LNCaP clone FGC (cell line): ENCODE results near the gene MARS2.

Experiments used
- DNase-seq: peaks from one replicate; pipeline ENCODE4 v3.0.0-alpha.2; 2011; ENCODE audit warnings: low read depth
- H3K4me3 ChIP-seq: 2 replicates; pipeline ENCODE4 v1.5.1; 2011; ENCODE audit warnings: mild to moderate bottlenecking, low read depth, low read length, control low read depth
- TF ChIP-seq, protein P1 (sequence below): IDR thresholded peaks from 2 replicates; pipeline ENCODE4 v1.5.1; 2012; ENCODE audit warnings: mild to moderate bottlenecking; ENCODE audit not compliant: control insufficient read depth, insufficient read depth; ENCODE audit errors: extremely low read depth

MARS2 gene

DNA sequence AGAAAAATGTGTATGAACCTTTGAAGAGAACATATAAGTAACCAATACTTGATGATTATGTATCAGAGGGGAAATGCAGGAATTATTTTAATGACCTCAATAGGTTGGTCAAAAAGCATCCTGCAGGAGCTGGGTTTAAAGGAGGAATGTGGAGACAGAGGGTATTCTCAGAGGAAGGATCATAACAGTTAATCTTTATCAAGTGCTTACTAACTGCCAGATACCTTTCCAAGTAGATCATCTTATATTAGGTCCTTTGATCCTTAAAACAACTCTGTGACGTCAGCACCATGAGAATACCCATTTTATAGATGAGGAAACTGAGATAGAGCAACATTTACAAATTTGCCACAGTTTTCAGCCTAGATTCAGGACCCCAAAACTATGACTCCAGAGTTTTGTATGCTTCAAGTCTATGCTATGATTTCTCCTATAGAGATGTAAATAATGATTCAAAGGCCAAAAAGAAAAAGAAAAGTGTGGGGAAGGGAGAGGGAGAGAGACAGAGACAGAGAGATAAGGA, 32.7 kb upstream of the MARS2 start:
- DNase-seq = no peak
- TF ChIP-seq, protein P1, sequence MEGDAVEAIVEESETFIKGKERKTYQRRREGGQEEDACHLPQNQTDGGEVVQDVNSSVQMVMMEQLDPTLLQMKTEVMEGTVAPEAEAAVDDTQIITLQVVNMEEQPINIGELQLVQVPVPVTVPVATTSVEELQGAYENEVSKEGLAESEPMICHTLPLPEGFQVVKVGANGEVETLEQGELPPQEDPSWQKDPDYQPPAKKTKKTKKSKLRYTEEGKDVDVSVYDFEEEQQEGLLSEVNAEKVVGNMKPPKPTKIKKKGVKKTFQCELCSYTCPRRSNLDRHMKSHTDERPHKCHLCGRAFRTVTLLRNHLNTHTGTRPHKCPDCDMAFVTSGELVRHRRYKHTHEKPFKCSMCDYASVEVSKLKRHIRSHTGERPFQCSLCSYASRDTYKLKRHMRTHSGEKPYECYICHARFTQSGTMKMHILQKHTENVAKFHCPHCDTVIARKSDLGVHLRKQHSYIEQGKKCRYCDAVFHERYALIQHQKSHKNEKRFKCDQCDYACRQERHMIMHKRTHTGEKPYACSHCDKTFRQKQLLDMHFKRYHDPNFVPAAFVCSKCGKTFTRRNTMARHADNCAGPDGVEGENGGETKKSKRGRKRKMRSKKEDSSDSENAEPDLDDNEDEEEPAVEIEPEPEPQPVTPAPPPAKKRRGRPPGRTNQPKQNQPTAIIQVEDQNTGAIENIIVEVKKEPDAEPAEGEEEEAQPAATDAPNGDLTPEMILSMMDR = no peak
- no peak overlapping the region for H3K4me3 ChIP-seq

DNA sequence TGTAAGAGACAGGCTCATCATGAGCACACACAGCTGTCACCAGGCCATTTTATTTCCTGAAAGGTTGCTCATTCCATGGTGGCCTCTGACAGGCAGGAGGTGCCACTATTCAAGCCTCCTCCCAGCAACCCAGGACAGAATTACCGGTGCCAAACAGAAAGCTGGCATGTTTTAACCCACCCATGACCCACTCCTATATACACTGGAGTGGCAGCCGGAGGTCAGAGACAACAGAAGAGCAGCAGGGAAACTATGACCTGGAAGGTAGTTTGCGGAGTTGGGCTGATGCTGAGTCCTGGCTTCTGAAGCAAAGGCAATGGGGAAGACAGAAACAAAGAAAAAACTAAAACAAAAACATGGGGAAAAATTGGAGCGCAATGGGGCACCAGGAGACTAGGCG, 32.1 kb upstream of the MARS2 start:
- TF ChIP-seq, protein P1 = no peak
- H3K4me3 ChIP-seq = no peak overlapping the region
- DNase-seq = no peak

DNA sequence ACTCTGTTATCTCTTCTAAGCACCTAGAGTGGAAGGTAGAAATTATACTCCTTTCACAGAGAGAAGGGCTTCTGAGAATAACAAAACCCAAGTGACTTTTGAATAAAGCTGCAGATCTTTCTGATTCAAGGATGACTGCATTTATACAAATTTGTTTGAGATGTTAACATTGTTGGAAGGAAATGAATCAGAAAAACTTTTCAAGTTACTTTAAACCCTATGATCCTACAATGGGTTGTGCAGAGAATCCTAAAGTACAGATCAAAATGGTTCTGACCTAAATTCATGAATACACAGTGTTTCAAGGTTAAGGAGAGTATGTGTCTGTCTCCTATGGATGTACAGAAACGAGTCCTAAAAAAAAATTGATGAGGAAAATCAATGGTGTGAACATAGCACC, 31.6 kb upstream of the MARS2 start:
- DNase-seq = no peak
- TF ChIP-seq, protein P1 = no peak
- H3K4me3 ChIP-seq = no peak overlapping the region

DNA sequence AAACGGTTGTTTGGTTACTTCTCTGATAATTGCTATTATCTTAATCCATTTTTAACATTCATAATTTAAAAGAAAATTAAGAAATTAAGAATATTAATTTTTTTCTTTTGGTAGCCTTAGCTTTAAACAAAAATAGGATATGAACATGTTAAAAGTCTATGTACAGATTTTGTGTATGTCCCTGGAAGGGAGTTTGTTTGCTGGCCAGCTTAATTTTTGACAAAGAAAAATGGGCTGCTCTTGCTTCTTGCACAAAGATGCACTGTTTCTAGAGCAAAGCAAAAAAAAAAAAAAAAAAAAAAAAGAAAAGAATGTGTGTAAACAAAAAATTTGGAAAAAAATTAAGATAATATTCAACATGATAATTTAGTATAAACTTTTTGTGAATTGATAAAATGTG, 31.1 kb upstream of the MARS2 start:
- TF ChIP-seq, protein P1 = no peak
- no peak overlapping the region for H3K4me3 ChIP-seq
- no peak for DNase-seq

DNA sequence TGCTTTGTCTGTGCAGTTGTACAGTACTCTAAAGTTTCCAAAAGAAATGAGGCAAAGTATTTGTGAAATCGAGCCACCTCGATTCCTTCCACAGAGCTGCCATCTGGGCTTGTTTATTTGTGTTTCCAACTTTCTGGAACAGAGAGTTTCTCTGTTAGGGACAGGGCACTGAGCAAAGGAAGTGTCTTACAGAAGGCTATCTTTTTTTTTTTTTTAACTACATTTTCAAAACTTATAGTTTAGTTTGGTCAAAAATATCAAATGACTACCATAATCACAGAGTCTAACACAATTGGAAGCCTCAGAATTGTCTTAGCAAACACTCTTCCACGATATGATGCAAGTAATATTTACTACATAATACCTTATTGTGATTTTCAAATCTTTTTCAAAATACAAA, 30.6 kb upstream of the MARS2 start:
- H3K4me3 ChIP-seq = no peak overlapping the region
- TF ChIP-seq, protein P1 = no peak
- DNase-seq = no peak

DNA sequence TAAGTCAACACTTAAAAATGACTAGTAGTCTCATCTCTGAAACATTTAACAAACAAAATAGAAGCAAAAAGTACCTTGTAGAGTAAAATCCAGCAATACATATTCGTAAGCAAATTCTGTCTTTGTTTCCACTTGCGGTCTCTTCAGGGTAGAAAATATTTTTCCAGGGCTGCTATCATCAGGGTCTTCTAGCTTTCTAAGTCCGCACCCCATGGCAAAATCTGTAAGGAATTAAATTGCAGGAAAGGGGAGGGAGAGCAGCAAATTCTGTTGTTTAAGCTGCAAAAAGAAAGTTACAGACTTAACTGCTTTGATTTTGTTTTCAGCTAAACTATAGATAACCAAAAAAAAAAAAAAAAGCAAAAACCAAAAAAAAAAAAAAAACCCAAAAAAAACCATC, 29.9 kb upstream of the MARS2 start, which contains the start of gene RFTN2:
Gene RFTN2 (minus strand): TSS at position 342 of the 400 bp plus-strand sequence. CDS start 129 bp downstream, at position 213.
- TF ChIP-seq, protein P1 = no peak
- H3K4me3 ChIP-seq = no peak within 1 kb of the TSS
- no peak for DNase-seq

DNA sequence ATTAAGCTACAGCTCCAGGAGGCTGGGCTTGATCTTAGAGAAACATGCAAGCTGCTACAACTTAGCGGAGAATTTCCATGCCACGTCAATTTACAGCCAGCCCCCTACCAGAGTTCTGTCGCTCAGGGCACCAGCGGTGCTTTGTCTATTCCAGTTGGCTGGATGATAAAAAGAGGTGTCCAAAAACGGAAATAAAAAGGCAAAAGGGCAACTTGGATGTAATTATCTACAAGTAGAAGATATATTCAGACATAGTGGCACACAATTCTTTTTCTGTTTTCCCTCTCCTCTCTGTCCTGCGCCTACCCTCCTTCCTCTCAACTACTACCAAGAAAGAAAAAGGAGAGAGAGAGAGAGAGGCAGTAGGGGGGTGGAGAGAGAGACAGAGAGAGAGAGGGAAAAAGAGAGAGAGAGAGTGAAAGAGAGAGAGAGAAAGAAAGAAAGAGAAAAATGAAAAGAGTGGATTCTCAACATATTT, 29.4 kb upstream of the MARS2 start:
- DNase-seq = no peak
- H3K4me3 ChIP-seq = no peak overlapping the region
- TF ChIP-seq, protein P1 = no peak
